Dedifferentiated amniotic fluid mesenchymal stem cell (primary cell): ENCODE measurements around the gene SLC5A4.
"Not testable (repeated sequence)": the region's sequence is repeated elsewhere in the genome, so short reads cannot be mapped to it uniquely, and the experiment has no call there.

ENCODE experiments used
- DNase-seq: peaks from one replicate; pipeline ENCODE4 v3.0.0-alpha.2; 2016; ENCODE audit errors: extremely low spot score

Gene SLC5A4

GRCh38 chr22:32199961-32200360 is 55.2 kb downstream of the SLC5A4 start:
- DNase-seq, result no peak

GRCh38 chr22:32199341-32199740 is 55.8 kb downstream of the SLC5A4 start:
- no peak for DNase-seq

- DNase-seq, result not testable (repeated sequence)
These were observed 57.5 kb downstream of the SLC5A4 start for GRCh38 chr22:32197553-32198226.

GRCh38 chr22:32195900-32196299 is 59.2 kb downstream of the SLC5A4 start:
- not testable (repeated sequence) for DNase-seq

- not testable (repeated sequence) for DNase-seq
These were observed 61.8 kb downstream of the SLC5A4 start for GRCh38 chr22:32193346-32193745.

- not testable (repeated sequence) for DNase-seq
These were observed 64.1 kb downstream of the SLC5A4 start for GRCh38 chr22:32191021-32191420.

GRCh38 chr22:32185821-32186220 is 69.3 kb downstream of the SLC5A4 start:
- no peak for DNase-seq

GRCh38 chr22:32183625-32184024 is 71.5 kb downstream of the SLC5A4 start:
- no peak for DNase-seq

- no peak for DNase-seq
These were observed 74.1 kb downstream of the SLC5A4 start for GRCh38 chr22:32181043-32181442.

- DNase-seq, result no peak
These were observed 77.9 kb downstream of the SLC5A4 start for GRCh38 chr22:32177221-32177765.

- DNase-seq, result no peak
These were observed 79.2 kb downstream of the SLC5A4 start for GRCh38 chr22:32175683-32176644.

- DNase-seq, result no peak
These were observed 80.0 kb downstream of the SLC5A4 start for GRCh38 chr22:32175115-32175514.
